Measurements from ENCODE around the gene ADIPOR2. TPM values are rescaled to one million over a fixed set of nuclear protein-coding genes. Genes with fewer than 3 reads are reported as not detected.

The ADIPOR2 gene
- total and polyA plus RNA-seq, 10 of the 15 experiments (the other 5 are each of a cell fraction or from before 2014, with no cell fraction given): 8.6 to 65.0 (median 38.0) TPM

DNA sequence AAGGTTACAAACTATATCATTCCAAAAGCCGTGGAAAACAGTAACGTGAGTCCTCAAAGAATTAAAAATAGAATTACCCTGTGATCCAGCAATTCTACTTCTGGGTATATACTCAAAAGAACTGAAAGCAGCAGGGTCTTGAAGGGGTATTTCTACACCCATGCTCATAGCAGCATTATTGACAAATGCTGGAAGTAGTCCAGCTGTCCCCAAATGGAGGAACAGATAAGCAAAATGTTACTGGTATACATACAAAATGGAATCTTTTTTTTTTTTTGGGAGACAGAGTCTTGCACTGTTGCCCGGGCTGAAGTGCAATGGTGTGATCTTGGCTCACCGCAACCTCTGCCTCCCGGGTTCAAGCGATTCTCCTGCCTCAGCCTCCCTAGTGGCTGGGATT is 32.9 kb downstream of the ADIPOR2 start:
- H2AFZ ChIP-seq (ENCODE audit: control insufficient read depth, low read depth, low read length): no peak overlapping the region
- 0 out of 4 replicates have a peak, but pooled peaks cover 0 to 3% of the 10 kb centered on the region in 2 experiments for H3K36me3 ChIP-seq (ENCODE audit: control insufficient read depth in 2 of 2, insufficient read depth in 2 of 2, low read length in 1 of 2)
- ATAC-seq (no peak), DNase-seq (ENCODE audit: low read depth, low spot score) (no peak), FAIRE-seq (no peak)
- ChIA-PET SMC1A (ENCODE audit: uncharacterized antibody, unreplicated experiment) (no interaction called here), POLR2A (interaction anchor here (1.0 kb wide), 1 partner anchor 27 kb away, joined by 3 read pairs; no protein-coding TSS in a partner anchor), RAD21 (ENCODE audit: unreplicated experiment) (interaction anchor here (0.5 to 1.1 kb wide), 2 partner anchors 15 to 71 kb away, joined by 3 read pairs; no protein-coding TSS in a partner anchor), CTCF (no interaction called here)
- TF ChIP-seq ZNF217 (IDR thresholded peaks at IDR 0.05) (no peak), STAT1 (conservative IDR thresholded peaks at IDR 0.05) (no peak)
- TF ChIP-seq, protein P1, sequence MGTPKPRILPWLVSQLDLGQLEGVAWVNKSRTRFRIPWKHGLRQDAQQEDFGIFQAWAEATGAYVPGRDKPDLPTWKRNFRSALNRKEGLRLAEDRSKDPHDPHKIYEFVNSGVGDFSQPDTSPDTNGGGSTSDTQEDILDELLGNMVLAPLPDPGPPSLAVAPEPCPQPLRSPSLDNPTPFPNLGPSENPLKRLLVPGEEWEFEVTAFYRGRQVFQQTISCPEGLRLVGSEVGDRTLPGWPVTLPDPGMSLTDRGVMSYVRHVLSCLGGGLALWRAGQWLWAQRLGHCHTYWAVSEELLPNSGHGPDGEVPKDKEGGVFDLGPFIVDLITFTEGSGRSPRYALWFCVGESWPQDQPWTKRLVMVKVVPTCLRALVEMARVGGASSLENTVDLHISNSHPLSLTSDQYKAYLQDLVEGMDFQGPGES (IDR thresholded peaks at IDR 0.05): no peak
- no peak overlapping the region for H3K9ac ChIP-seq (ENCODE audit: control insufficient read depth, insufficient read depth, low read length)
- no TSS peak for BruUV-seq (replicated peaks)
- no peaks in the 10 kb centered on the region for H3K27me3 ChIP-seq (replicated peaks in 1 of 2; ENCODE audit: control insufficient read depth in 2 of 2, insufficient read depth in 2 of 2, low read length in 1 of 2)
- no peak overlapping the region for H3K4me2 ChIP-seq (ENCODE audit: control insufficient read depth, insufficient read depth)
- H3K79me2 ChIP-seq (ENCODE audit: control insufficient read depth, insufficient read depth, low read length): peaks cover 54% of the 10 kb centered on the region
- no peaks in the 10 kb centered on the region; the same call in 1 of the 2 replicates for H3K4me1 ChIP-seq (ENCODE audit: control insufficient read depth, insufficient read depth, low read length)
- in situ Hi-C loops (cut with MboI): no loop called here
- H3K9me3 ChIP-seq (replicated peaks; ENCODE audit: control insufficient read depth, insufficient read depth, low read length): no peaks in the 10 kb centered on the region
- intact Hi-C loops (cut with micrococcal nuclease; ENCODE audit: unreplicated experiment): no loop called here
- H3K4me3 ChIP-seq: no peak overlapping the region
- H3K27ac ChIP-seq (ENCODE audit: control insufficient read depth, insufficient read depth): no peak overlapping the region
- WGBS (ENCODE audit: insufficient coverage, insufficient replicate concordance, low lambda C conversion rate, missing lambda C conversion rate): 99% methylated on average over 6 of the region's 6 CpGs
- H4K20me1 ChIP-seq (ENCODE audit: control insufficient read depth, insufficient read depth): 0 out of 2 replicates have a peak, but pooled peaks cover 3% of the 10 kb centered on the region

DNA sequence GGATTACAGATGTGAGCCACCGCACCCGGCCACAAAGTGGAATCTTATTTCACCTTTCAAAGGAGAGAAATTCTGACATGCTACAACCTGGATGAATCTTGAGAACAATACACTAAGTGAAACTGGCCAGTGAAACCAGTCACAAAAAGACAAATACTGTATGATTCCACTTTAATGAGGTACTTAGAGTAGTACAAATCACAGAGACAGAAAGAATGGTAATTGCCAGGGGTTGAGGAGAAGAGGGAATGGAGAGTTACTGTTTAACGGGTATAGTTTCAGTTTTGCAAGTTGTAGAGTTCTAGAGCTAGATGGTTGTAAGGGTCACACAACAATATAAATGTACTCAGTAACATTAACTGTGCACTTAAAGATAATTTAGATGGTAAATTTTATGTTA is 33.4 kb downstream of the ADIPOR2 start:
- no peaks in the 10 kb centered on the region for H3K9me3 ChIP-seq (replicated peaks; ENCODE audit: control insufficient read depth, insufficient read depth, low read length)
- intact Hi-C loops (cut with micrococcal nuclease; ENCODE audit: unreplicated experiment): no loop called here
- no peak overlapping the region for H2AFZ ChIP-seq (ENCODE audit: control insufficient read depth, low read depth, low read length)
- WGBS (ENCODE audit: insufficient coverage, insufficient replicate concordance, low lambda C conversion rate, missing lambda C conversion rate): 90% methylated on average over 3 of the region's 3 CpGs
- DNase-seq (ENCODE audit: low read depth, low spot score) (peak; percentile 25), FAIRE-seq (no peak), ATAC-seq (peak; percentile 82)
- POLR2A ChIA-PET: interaction anchor here (1.0 kb wide), 1 partner anchor 28 kb away, joined by 3 read pairs; no protein-coding TSS in a partner anchor
- peaks cover 54% of the 10 kb centered on the region for H3K79me2 ChIP-seq (ENCODE audit: control insufficient read depth, insufficient read depth, low read length)
- no peak overlapping the region for H3K4me3 ChIP-seq
- CTCF ChIA-PET: no interaction called here
- TF ChIP-seq IKZF2 (IDR thresholded peaks at IDR 0.05) (peak in 1 of 2 experiments; percentile 43; a peak in 3 of 4 replicates), RELA (IDR thresholded peaks at IDR 0.05; ENCODE audit: borderline replicate concordance, partially characterized antibody) (no peak), MTA2 (IDR thresholded peaks at IDR 0.05; ENCODE audit: low read depth) (peak; percentile 66)
- no peak overlapping the region for H3K4me2 ChIP-seq (ENCODE audit: control insufficient read depth, insufficient read depth)
- 0 out of 4 replicates have a peak, but pooled peaks cover 0 to 3% of the 10 kb centered on the region in 2 experiments for H3K36me3 ChIP-seq (ENCODE audit: control insufficient read depth in 2 of 2, insufficient read depth in 2 of 2, low read length in 1 of 2)
- no peaks in the 10 kb centered on the region for H3K27me3 ChIP-seq (replicated peaks in 1 of 2; ENCODE audit: control insufficient read depth in 2 of 2, insufficient read depth in 2 of 2, low read length in 1 of 2)
- no peaks in the 10 kb centered on the region; the same call in 1 of the 2 replicates for H3K4me1 ChIP-seq (ENCODE audit: control insufficient read depth, insufficient read depth, low read length)
- no peak overlapping the region for H3K27ac ChIP-seq (ENCODE audit: control insufficient read depth, insufficient read depth)
- BruUV-seq (replicated peaks): no TSS peak
- RAD21 ChIA-PET (ENCODE audit: unreplicated experiment): interaction anchor here (0.5 to 1.1 kb wide), 2 partner anchors 14 to 71 kb away, joined by 3 read pairs; no protein-coding TSS in a partner anchor
- SMC1A ChIA-PET (ENCODE audit: uncharacterized antibody, unreplicated experiment): no interaction called here
- in situ Hi-C loops (cut with MboI): no loop called here
- H3K9ac ChIP-seq (ENCODE audit: control insufficient read depth, insufficient read depth, low read length): no peak overlapping the region
- 0 out of 2 replicates have a peak, but pooled peaks cover 3% of the 10 kb centered on the region for H4K20me1 ChIP-seq (ENCODE audit: control insufficient read depth, insufficient read depth)

Measured in GM12878 (cell line).